Islet of Langerhans (tissue), 1 donor: ENCODE data around the gene ELF2.
"Not testable (repeated sequence)": the region's sequence is repeated elsewhere in the genome, so short reads cannot be mapped to it uniquely, and the experiment has no call there.

Source experiments
- FAIRE-seq: peaks from one replicate; lab custom pipeline; 2011; peaks lifted over from hg19 to GRCh38; lab: Jason Lieb, UNC

ELF2 gene

GRCh38 chr4:139177049-139177868, at the start of gene ELF2:
Gene ELF2, minus strand, starts transcription at chr4:139177218. Its CDS starts 39,517 bp downstream, at chr4:139137701.
- FAIRE-seq = no peak

GRCh38 chr4:139223682-139224317, 46.8 kb upstream of the ELF2 start:
- no peak for FAIRE-seq

GRCh38 chr4:139222215-139222614, 45.2 kb upstream of the ELF2 start:
- FAIRE-seq = no peak

GRCh38 chr4:139221687-139222086, 44.7 kb upstream of the ELF2 start:
- no peak for FAIRE-seq

- FAIRE-seq = no peak
Measured at GRCh38 chr4:139219450-139220055, 42.5 kb upstream of the ELF2 start.

GRCh38 chr4:139214039-139214534, 37.1 kb upstream of the ELF2 start:
- no peak for FAIRE-seq

GRCh38 chr4:139213633-139214032, 36.6 kb upstream of the ELF2 start:
- not testable (repeated sequence) for FAIRE-seq

- FAIRE-seq = no peak
Measured at GRCh38 chr4:139212900-139213299, 35.9 kb upstream of the ELF2 start.

- no peak for FAIRE-seq
Measured at GRCh38 chr4:139210486-139210885, 33.5 kb upstream of the ELF2 start.

- no peak for FAIRE-seq
Measured at GRCh38 chr4:139209470-139210063, 32.5 kb upstream of the ELF2 start.

- no peak for FAIRE-seq
Measured at GRCh38 chr4:139208404-139208945, 31.5 kb upstream of the ELF2 start.

- FAIRE-seq = no peak
Measured at GRCh38 chr4:139207873-139208403, 30.9 kb upstream of the ELF2 start.

- FAIRE-seq = no peak
Measured at GRCh38 chr4:139207247-139207646, 30.2 kb upstream of the ELF2 start.

GRCh38 chr4:139202991-139203390, 26.0 kb upstream of the ELF2 start:
- no peak for FAIRE-seq

- FAIRE-seq = no peak
Measured at GRCh38 chr4:139200506-139200905, 23.5 kb upstream of the ELF2 start.

GRCh38 chr4:139200102-139200501, 23.1 kb upstream of the ELF2 start:
- FAIRE-seq = no peak

- not testable (repeated sequence) for FAIRE-seq
Measured at GRCh38 chr4:139197214-139197613, 20.2 kb upstream of the ELF2 start.

- no peak for FAIRE-seq
Measured at GRCh38 chr4:139196462-139196861, 19.4 kb upstream of the ELF2 start.

GRCh38 chr4:139191373-139191772, 14.4 kb upstream of the ELF2 start:
- no peak for FAIRE-seq

GRCh38 chr4:139189972-139190371, 13.0 kb upstream of the ELF2 start:
- FAIRE-seq = no peak

- no peak for FAIRE-seq
Measured at GRCh38 chr4:139189417-139189749, 12.4 kb upstream of the ELF2 start.
